ENCODE data around the gene A4GALT. TPM values are rescaled to one million over a fixed set of nuclear protein-coding genes. Genes with fewer than 3 reads are reported as not detected.

A4GALT gene
- total RNA-seq, 1 experiment from 2014 or later: 3.4 TPM

GRCh38 chr22:42768385-42769035 lies 47.8 kb upstream of the A4GALT start:
- H3K23me2 ChIP-seq (ENCODE audit: insufficient read length, low read depth, low read length, poor library complexity, severe bottlenecking): no peaks in the 10 kb centered on the region
- H3T11ph ChIP-seq (ENCODE audit: low read length): no peak overlapping the region
- no peak overlapping the region for H2BK120ac ChIP-seq (ENCODE audit: low read depth, low read length, poor library complexity, severe bottlenecking)
- H3K79me2 ChIP-seq (ENCODE audit: insufficient read depth, low read length): no peaks in the 10 kb centered on the region
- TF ChIP-seq, protein P1, sequence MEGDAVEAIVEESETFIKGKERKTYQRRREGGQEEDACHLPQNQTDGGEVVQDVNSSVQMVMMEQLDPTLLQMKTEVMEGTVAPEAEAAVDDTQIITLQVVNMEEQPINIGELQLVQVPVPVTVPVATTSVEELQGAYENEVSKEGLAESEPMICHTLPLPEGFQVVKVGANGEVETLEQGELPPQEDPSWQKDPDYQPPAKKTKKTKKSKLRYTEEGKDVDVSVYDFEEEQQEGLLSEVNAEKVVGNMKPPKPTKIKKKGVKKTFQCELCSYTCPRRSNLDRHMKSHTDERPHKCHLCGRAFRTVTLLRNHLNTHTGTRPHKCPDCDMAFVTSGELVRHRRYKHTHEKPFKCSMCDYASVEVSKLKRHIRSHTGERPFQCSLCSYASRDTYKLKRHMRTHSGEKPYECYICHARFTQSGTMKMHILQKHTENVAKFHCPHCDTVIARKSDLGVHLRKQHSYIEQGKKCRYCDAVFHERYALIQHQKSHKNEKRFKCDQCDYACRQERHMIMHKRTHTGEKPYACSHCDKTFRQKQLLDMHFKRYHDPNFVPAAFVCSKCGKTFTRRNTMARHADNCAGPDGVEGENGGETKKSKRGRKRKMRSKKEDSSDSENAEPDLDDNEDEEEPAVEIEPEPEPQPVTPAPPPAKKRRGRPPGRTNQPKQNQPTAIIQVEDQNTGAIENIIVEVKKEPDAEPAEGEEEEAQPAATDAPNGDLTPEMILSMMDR (conservative IDR thresholded peaks at IDR 0.05): no peak
- H2BK20ac ChIP-seq (ENCODE audit: low read depth, low read length, poor library complexity, severe bottlenecking): no peak overlapping the region
- no peaks in the 10 kb centered on the region for H3K4me1 ChIP-seq (ENCODE audit: insufficient read depth, low read length)
- DNase-seq: no peak
- no peaks in the 10 kb centered on the region for H4K20me1 ChIP-seq (ENCODE audit: control insufficient read depth, insufficient read depth, insufficient read length)
- no peak overlapping the region for H3K23ac ChIP-seq (ENCODE audit: insufficient read length, low read depth, low read length)
- H3K27ac ChIP-seq (ENCODE audit: insufficient read length, low read depth, low read length): no peak overlapping the region
- H3K4me2 ChIP-seq (ENCODE audit: insufficient read depth, insufficient read length, low read length): no peak overlapping the region
- no peak overlapping the region for H2BK12ac ChIP-seq (ENCODE audit: insufficient read length, low read depth, low read length)
- no peak overlapping the region for H4K91ac ChIP-seq (ENCODE audit: insufficient read length, low read depth, low read length)
- no peak overlapping the region for H2AFZ ChIP-seq (ENCODE audit: low read length)
- Mint-ChIP-seq H3K27me3 (ENCODE audit: low read depth) (peaks cover 2% of the 10 kb centered on the region), H3K27ac (no peak overlapping the region), H3K4me1 (peaks cover 8 to 15% of the 10 kb centered on the region in 2 experiments; a peak in 3 of 4 replicates), H3K4me3 (no peak overlapping the region), H3K36me3 (ENCODE audit: insufficient read depth in 1 of 3, low read depth in 3 of 3) (no peaks in the 10 kb centered on the region), H3K9me3 (no peaks in the 10 kb centered on the region; a peak in 1 of 5 replicates)
- H3K4ac ChIP-seq (ENCODE audit: low read depth, low read length): no peak overlapping the region
- H3K27me3 ChIP-seq (ENCODE audit: insufficient read depth, low read length): no peaks in the 10 kb centered on the region
- no peak overlapping the region for H4K5ac ChIP-seq (ENCODE audit: insufficient read length, low read depth, low read length)
- H3K14ac ChIP-seq (ENCODE audit: insufficient read depth, low read length): no peak overlapping the region
- H2AK5ac ChIP-seq (ENCODE audit: insufficient read length, low read length): no peak overlapping the region
- H3K79me1 ChIP-seq (ENCODE audit: insufficient read depth, low read depth, low read length, poor library complexity, severe bottlenecking): no peaks in the 10 kb centered on the region
- no peak overlapping the region for H2BK5ac ChIP-seq (ENCODE audit: insufficient read length, low read length)
- no peak overlapping the region for H2BK15ac ChIP-seq (ENCODE audit: low read depth, low read length)
- H3K56ac ChIP-seq (ENCODE audit: insufficient read length, low read depth, low read length): no peak overlapping the region
- H4K8ac ChIP-seq (replicated peaks; ENCODE audit: insufficient read length, low read depth, low read length): no peak overlapping the region
- WGBS (ENCODE audit: extremely low coverage, insufficient read length, low lambda C conversion rate): no CpG with 5 or more reads among the region's 22 CpGs
- no peak overlapping the region for H3K9ac ChIP-seq (ENCODE audit: extremely low read depth, insufficient read length, low read length)
- H3K18ac ChIP-seq (ENCODE audit: insufficient read length, low read depth, low read length): no peak overlapping the region
- H3K9me3 ChIP-seq (ENCODE audit: control insufficient read depth, low read depth, low read length): no peaks in the 10 kb centered on the region
